Stimulated activated CD8-positive, alpha-beta memory T cell treated with anti-CD3 and anti-CD28 coated beads, Interleukin-4, amount 100 ng/mL, for 1 hour (primary cell): ENCODE measurements around the gene AGBL3.
"Not testable (repeated sequence)": the region's sequence is repeated elsewhere in the genome, so short reads cannot be mapped to it uniquely, and the experiment has no call there.

Source experiments
- DNase-seq, 2 donors: peaks; one replicate each; pipeline ENCODE4 v3.0.0-alpha.2; 2020; ENCODE audit warnings: low read depth in 2 of 2, low spot score in 1 of 2

AGBL3 gene

GRCh38 chr7:134963036-134963435, 23.3 kb upstream of the AGBL3 start:
- DNase-seq = no peak

GRCh38 chr7:134966691-134967090, 19.6 kb upstream of the AGBL3 start:
- no peak for DNase-seq

GRCh38 chr7:134968110-134968509, 18.2 kb upstream of the AGBL3 start:
- no peak for DNase-seq

- DNase-seq = not testable (repeated sequence)
These were observed 4.7 kb upstream of the AGBL3 start for GRCh38 chr7:134981645-134982044.

DNA sequence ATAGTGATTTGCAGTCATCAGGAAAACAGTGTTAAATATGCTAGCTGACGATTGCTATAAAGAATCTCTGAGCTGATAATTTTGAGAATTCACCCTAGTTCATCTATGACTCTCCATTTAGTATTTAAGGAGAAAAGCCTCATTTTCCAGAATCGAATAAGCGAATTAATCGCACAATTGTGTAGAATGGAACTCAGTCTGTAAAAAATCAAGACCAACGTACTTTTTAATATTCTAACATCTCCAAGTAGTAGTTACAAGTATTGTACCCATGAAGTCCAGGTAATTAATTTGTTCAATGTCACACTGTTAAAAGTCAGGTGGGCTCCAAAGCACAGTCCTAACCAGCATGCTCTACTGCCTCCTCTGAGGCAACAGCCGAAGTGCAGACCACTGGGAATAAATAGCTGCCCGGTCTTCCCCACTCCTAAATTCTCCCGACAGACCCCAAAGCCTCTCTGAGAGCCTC, 380 bp upstream of the AGBL3 start:
- no peak for DNase-seq

DNA sequence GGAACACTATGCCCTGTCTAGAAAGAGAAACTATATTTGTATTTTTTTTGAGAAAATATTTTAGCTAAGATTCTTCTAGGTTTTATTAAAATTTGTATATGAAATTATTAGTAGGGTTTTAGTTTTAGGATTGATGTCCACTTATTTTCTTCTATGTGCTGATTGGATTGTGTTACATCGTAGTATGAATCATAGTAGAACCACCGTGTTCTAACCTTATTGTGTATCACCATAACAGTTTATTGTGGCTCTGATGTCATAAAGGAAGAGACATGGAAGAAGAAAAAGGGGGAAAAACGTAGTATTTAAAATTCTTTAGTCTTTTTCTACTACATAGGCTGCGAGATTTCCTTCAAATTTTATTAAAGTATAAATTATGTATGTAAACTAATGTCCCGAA, 1.9 kb downstream of the AGBL3 start:
- DNase-seq = no peak

DNA sequence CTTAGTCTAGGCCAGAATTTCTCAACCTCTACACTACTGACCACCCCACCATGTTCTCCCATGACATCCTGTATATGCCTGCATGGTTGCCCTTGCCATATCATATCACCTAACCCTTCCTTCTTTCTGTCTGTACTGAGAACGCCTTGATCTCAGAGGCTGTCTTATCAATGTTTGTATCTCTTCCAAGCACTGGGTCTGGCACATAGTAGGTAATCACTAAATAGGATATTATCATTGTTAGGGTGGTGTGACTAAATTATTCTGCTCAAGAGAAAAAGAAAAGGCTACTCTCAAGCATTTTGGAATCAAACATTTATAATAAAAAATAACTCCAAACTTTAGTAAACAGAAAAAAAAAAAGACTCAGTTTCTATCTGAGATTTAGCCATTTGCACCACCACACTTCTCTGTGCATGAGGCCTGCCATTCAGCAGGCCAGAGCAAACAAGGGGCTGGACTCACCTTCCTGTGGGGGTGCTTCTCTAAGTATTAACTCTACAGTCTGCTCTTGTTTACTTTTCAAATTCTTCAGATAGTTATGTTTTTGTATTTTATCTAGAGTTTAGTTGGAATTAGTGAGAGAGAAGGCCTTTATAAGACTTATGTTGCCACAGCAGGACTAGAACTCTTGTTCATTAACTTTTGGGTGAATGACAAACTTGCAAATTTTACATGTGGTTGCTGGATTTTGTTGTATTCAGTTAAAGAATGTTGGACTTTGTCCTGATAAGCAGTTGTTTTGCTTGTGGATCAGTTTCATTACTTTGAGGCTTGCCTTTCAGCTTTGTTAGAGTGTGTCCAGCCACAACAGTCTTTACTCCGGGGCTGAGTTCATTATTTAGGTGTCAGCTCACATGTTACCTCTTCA, 5.4 kb downstream of the AGBL3 start:
- no peak for DNase-seq

DNA sequence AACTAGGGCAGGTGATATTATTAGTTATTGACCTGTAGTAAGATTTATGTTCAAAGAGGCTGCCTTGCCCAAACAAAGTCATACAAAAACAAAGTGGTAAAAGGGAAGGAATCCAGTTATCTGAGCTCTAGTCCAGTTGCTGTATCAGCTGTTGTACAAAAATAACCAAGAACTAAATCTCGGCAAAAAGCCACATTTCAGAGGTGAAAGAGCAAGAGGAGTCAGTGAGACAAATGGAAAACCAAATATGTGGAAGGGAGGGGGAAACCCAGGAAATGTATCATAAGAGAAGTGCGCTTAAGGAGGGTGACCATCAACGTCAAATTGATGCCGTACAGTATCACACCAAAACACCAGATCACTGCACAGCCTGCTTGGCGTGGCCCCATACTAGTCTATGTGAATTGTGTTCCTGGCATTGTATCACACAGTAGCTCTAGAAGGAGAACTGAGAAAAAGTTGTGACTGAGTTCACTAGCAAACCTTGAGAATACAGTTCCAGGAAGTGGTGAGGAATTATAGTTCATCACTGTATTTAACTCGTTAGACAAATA, 6.4 kb downstream of the AGBL3 start:
- no peak for DNase-seq

GRCh38 chr7:134993877-134994456, 7.7 kb downstream of the AGBL3 start:
- DNase-seq = no peak

DNA sequence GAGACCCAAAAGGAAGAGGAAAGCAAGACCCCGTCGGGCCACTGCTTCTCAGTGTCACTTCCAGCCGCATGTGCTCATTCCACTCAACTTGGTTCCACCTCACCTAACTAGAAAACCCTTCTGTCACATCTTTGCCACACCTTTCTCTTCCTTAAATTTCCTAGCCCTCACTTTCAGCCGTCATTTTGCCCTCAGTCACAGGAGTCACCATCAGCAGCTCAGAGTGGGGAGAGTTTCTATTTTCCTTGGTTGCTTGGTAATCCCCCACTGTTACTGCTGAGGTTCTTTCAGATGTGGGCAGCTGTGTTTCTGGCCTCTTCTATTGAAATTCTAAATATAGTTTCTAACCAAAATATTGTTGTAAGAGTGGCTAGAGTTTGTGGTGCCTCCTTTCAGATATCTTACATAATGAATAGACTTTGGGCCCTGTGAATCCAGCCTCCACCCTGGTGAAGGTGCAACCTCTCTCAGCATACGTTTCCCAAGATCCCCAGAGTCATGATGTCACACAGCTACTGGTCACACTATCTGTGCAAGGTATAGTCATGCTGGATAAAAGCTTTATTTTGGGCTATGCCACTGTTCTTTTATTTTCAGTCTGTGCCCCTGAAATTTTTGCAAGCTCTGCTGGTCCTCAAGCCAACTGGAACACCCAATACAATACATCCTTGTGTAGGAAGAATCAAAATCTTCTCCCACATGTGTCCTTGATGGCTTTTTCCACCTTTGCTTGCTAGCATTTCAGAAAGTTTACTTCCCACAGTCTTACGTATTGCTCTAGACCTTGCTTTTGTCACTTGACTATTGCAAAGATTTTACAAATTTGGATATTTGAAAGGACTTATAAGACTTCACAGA, 9.2 kb downstream of the AGBL3 start:
- DNase-seq = no peak

GRCh38 chr7:134996097-134996550, 9.8 kb downstream of the AGBL3 start:
- DNase-seq = no peak

DNA sequence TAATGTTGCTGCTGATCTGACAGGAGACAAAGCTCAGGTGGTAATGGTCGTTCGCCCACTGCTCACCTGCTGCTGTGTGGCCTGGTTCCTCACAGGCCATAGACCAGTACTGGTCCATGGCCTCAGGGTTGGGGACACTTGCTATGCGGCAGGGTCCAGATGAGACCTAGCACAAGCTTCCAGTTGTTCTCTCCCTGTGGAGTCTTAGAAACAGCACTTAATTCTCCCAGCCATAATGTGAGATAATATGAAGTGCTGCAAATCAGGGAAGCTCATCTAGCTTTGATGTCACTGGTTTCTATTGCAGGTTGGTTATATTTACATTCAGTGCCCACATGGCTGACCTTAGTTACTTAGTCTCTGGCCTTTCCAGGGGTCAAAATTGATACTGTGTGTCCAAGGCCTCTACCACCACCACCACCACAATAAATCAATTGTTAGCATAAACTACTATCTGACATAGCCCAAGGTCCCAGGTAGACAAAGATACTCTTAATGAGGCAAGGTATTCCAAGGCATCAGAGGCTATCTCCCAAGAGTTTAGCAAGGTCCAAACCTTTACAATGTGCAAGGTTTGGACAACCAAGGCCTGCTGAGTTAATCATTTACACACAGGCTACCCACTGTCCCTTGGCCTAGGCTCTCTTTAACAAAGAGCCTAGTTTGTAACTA, 11.0 kb downstream of the AGBL3 start:
- DNase-seq = no peak

GRCh38 chr7:134999136-134999535, 12.8 kb downstream of the AGBL3 start:
- DNase-seq = no peak

DNA sequence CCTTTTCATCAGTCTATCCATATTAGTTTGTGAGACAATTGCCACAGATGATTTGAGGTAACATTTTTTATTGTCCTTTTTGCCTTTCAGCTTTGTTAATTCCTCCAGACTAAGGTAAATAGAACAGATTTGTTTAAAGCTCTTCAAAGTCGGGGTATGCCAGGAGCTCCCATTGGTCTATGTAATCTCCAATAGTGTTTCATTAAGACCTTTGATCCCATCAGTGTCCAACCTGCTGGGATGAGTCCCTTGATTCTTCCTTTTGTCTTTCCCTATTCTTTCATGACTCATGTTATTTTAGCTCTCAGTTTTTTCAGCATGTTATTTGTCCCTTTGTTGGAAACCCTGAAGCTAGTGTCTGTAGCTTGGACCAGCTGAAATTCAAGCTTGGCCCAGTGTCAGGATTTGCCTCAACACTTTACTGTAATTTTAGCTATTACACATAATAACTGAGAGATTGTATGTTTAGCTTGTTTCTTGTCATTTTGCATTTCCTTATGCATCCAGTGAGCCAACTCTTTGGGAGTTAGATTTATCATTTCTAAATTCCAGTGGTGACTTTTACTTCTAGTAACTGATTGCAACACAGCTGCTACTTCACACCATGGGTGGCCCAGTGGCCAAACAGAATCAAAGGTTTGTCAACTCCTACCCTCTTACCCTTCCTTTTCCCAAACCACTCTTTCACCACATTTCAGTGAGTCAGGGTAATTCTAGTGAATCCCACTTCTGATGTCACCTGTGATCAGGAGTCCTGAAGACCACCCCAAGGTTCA, 15.3 kb downstream of the AGBL3 start:
- DNase-seq = no peak

DNA sequence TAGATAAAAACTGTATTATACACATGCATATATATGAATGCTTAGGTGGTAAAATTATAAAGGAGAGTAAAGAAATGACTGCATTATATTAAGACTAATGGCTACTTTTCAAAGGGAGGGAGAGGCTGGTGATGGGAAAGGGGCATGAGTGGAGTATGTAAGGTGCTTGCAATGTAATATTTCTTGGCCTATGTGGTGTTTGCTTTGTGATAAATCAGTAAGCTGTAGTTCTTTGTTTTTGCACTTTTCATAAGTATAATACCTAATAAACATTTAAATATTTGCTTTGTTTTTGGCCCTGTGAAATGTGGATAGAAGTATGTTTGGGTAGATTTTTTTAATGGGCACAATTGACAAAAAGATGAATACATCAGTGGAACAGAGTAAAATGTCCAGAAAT, 25.9 kb downstream of the AGBL3 start:
- DNase-seq = no peak

DNA sequence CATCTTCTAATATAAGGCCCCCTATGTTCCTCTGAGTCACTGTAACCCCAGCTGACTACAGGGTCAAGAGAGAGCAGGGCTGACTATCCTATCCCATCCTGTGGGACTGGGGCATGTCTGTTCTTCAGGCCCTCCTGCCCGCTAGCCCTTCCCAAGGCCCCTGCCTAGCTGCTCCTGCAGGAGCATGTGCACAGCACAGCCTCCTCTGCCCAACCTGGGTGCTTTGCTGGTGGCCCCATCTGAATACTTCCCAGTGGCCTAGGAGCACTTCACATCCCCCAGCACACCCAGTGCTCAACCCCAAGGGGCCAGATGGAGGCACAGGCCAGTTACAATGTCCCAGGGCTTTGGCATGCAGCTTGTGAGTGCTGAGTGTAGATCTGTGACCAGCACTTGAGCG, 37.3 kb downstream of the AGBL3 start:
- DNase-seq = no peak

GRCh38 chr7:135035252-135035651, 48.9 kb downstream of the AGBL3 start:
- no peak for DNase-seq

DNA sequence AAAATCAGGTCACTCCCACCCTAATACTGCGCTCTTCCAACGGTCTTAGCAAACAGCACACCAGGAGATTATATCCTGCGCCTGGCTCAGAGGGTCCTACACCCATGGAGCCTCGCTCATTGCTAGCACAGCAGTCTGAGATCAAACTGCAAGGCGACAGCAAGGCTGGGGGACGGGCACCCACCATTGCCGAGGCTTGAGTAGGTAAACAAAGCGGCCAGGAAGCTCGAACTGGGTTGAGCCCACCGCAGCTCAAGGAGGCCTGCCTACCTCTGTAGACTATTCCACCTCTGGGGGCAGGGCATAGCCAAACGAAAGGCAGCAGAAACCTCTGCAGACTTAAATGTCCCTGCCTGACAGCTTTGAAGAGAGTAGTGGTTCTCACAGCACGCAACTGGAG, 80.7 kb downstream of the AGBL3 start:
- not testable (repeated sequence) for DNase-seq

GRCh38 chr7:135074096-135074495, 87.8 kb downstream of the AGBL3 start:
- DNase-seq = no peak

- no peak for DNase-seq
These were observed 88.2 kb downstream of the AGBL3 start for GRCh38 chr7:135074531-135074930.
